Left lung (tissue), 10 donors: ENCODE results near the gene RAB1B. TPM values are rescaled to one million over a fixed set of nuclear protein-coding genes. Genes with fewer than 3 reads are reported as not detected.

Experiments used
- ATAC-seq: fragments of 200-7000 bp; cut with Tn5 transposase; one replicate; pipeline ENCODE4 v1.9.1; 2020; ENCODE audit warnings: moderate library complexity
- DNase-seq, 4 donors: peaks; one replicate each; pipeline ENCODE4 v3.0.0-alpha.2; 2013 to 2020
- H3K27ac ChIP-seq, 2 donors: fragments of 200-600 bp; sonication (generic) in 1 of 2; one replicate each; pipeline versions ENCODE4 v1.5.0 to v1.8.0; 2020 to 2021
- H3K27me3 ChIP-seq, 2 donors: fragments of 200-600 bp; sonication (generic) in 1 of 2; one replicate each; pipeline versions ENCODE4 v1.5.0 to v1.8.0; 2020 to 2021
- H3K36me3 ChIP-seq, 2 donors: fragments of 200-600 bp; sonication (generic) in 1 of 2; one replicate each; pipeline versions ENCODE4 v1.5.0 to v1.8.0; 2020 to 2021
- H3K4me1 ChIP-seq, 2 donors: fragments of 200-600 bp; one replicate each; pipeline ENCODE4 v1.8.0; 2021
- H3K4me3 ChIP-seq, 2 donors: fragments of 200-600 bp; sonication (generic) in 1 of 2; one replicate each; pipeline versions ENCODE4 v1.5.0 to v1.8.0; 2020 to 2021; ENCODE audit warnings: mild to moderate bottlenecking in 1 of 2
- H3K9me3 ChIP-seq, 2 donors: fragments of 200-600 bp; sonication (generic) in 1 of 2; one replicate each; pipeline versions ENCODE4 v1.5.0 to v1.8.0; 2020 to 2021
- intact Hi-C, 2 donors: fragments of 100-400 bp; cut with DNase I; formaldehyde crosslinking; loops; one replicate each; pipeline versions ENCODE4 v1.11.2 to v1.14.2; 2022
- polyA plus RNA-seq, 6 donors: library from polyadenylated mRNA; unstranded; fragments of 120-200 nt; gene quantifications; one replicate each; pipeline ENCODE4 v1.2.1, GENCODE V29; 2013; ENCODE audit not compliant: insufficient read length in 6 of 6
- total RNA-seq, 2 donors: library from RNA; stranded (reverse); fragmentation: NEBNext Ultra II Directional; extraction: Animal tissue kit (Norgen Biotek cat#: 25700); gene quantifications; one replicate each; pipeline ENCODE4 v1.2.1, GENCODE V29; 2021
- TF ChIP-seq, protein P1 (sequence below), 2 donors: fragments of 200-600 bp; sonication (generic) in 1 of 2; IDR thresholded peaks; one replicate each; pipeline versions ENCODE4 v1.5.0 to v1.8.0; 2021; ENCODE audit warnings: antibody characterized with exemption in 2 of 2
- donor health status: DM: no; HTN: yes; CAD: no.
- donor health status: DM: no; HTN: no; CAD: no.

The RAB1B gene
- total and polyA plus RNA-seq, 8 donors: 114 to 154 (median 132) TPM

DNA sequence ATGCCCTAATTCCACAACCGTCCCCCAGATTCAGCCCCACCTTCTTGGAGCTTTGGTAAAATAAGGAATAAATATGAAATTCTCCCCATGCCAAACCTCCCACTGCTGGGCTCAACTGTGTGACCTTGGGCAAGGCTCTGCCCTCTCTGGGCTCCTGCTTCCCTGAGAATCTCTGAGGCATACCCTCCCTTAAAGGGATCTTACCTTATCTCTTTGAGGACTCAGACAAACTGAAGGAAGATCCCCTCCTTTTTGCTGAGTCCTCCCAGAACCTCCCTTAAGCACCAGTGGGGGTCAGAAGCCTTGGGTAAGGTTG, 45.7 kb downstream of the RAB1B start:
- TF ChIP-seq, protein P1, sequence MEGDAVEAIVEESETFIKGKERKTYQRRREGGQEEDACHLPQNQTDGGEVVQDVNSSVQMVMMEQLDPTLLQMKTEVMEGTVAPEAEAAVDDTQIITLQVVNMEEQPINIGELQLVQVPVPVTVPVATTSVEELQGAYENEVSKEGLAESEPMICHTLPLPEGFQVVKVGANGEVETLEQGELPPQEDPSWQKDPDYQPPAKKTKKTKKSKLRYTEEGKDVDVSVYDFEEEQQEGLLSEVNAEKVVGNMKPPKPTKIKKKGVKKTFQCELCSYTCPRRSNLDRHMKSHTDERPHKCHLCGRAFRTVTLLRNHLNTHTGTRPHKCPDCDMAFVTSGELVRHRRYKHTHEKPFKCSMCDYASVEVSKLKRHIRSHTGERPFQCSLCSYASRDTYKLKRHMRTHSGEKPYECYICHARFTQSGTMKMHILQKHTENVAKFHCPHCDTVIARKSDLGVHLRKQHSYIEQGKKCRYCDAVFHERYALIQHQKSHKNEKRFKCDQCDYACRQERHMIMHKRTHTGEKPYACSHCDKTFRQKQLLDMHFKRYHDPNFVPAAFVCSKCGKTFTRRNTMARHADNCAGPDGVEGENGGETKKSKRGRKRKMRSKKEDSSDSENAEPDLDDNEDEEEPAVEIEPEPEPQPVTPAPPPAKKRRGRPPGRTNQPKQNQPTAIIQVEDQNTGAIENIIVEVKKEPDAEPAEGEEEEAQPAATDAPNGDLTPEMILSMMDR (IDR thresholded peaks at IDR 0.05): no peak
- peak overlapping the region in 1 of 2 donors; percentile 86 for H3K27ac ChIP-seq
- no peak for ATAC-seq

DNA sequence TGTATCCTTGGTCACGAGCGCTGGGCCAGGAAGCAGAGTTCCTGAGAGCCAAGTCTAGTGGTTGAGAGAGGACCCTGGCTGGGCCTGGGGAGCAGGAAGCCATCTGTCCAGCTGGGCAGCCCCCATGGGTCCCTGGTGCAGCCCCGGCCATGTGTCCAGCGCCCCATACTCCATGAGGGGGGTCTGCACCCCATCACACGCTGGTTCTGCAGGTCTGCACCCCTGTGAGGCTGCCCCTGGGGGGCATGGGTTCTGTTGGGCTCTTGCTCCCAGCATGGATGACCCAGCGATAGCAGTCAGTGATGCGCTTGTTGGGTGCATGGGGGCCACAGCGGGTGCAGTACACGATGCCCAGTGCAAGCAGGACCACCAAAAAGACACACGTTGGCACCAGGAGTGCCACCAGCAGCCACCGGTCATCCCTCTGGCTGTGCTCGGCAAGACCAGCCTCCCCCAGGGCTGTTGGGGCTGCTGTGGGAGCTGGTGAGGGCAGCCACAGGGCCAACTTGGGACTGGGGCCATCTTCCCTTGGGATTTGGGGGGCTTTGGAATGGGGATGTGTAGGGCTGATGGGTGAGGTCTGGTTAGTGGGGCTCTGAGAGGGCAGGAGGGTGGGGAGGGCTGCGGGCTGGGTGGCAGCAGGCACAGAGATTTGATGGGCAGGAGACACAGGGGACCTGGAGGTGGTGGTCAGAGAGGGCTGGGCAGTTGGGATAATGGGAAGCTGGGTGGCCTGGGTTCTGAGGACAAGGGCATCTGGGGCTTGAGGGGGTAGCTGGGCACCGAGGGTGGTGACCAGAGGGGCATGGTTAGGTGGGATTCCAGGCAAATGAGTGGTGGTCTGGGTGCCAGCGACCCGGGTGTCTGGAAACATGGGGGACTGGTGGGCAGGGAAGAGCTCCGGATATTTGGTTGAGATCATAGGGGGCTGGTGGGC, 46.4 kb downstream of the RAB1B start:
- DNase-seq: peak in 1 of 4 donors; percentile 63
- Histone ChIP-seq H3K4me1 (peaks cover 14 to 53% of the 10 kb centered on the region in 2 donors), H3K9me3 (no peaks in the 10 kb centered on the region), H3K27ac (peak overlapping the region in 1 of 2 donors; percentile 86), H3K36me3 (no peaks in the 10 kb centered on the region), H3K4me3 (peak overlapping the region; percentile 44 to 62), H3K27me3 (peaks cover 0 to 21% of the 10 kb centered on the region in 2 donors)
- TF ChIP-seq, protein P1 (IDR thresholded peaks at IDR 0.05): no peak
- intact Hi-C loops: loop anchor here in 1 of 2 donors (10.0 kb wide), 1 partner anchor 70 kb away; no protein-coding TSS in a partner anchor
- no peak for ATAC-seq

More for the DNA sequence above, 45.7 kb downstream of the RAB1B start:
- H3K27me3 ChIP-seq: peaks cover 0 to 21% of the 10 kb centered on the region in 2 donors
- H3K4me1 ChIP-seq: peaks cover 14 to 52% of the 10 kb centered on the region in 2 donors
- DNase-seq: no peak
- intact Hi-C loops: loop anchor here in 1 of 2 donors (10.0 kb wide), 1 partner anchor 71 kb away; no protein-coding TSS in a partner anchor
- no peaks in the 10 kb centered on the region for H3K36me3 ChIP-seq
- H3K9me3 ChIP-seq: no peaks in the 10 kb centered on the region
- peak overlapping the region; percentile 44 to 62 for H3K4me3 ChIP-seq

DNA sequence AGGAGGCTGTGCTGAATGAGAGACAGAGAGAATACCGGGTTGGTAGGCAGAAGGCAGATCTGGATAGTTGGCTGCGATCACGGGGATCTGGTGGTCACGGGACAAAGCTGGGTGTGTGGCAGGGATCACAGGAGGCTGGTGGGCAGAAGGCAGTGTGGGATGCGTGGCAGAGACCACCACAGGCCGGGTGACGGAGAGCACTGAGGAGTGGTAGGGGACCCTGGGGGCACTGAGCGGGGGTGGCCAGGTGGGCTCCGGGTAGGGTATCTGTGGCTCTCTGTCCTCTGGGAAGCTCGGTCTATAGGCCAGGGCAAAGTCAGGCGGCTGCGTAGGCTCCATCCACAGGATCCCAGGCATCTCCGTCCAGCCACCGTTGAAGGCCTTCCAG, 47.1 kb downstream of the RAB1B start:
- Histone ChIP-seq H3K9me3 (no peaks in the 10 kb centered on the region), H3K36me3 (no peaks in the 10 kb centered on the region), H3K27me3 (peaks cover 0 to 21% of the 10 kb centered on the region in 2 donors), H3K4me3 (peak overlapping the region; percentile 44 to 62), H3K27ac (peak overlapping the region in 1 of 2 donors; percentile 44), H3K4me1 (peaks cover 14 to 53% of the 10 kb centered on the region in 2 donors)
- no peak for ATAC-seq
- peak in 1 of 4 donors; percentile 42 for DNase-seq
- intact Hi-C loops: loop anchor here in 1 of 2 donors (10.0 kb wide), 1 partner anchor 69 kb away; no protein-coding TSS in a partner anchor
- TF ChIP-seq, protein P1 (IDR thresholded peaks at IDR 0.05): no peak

DNA sequence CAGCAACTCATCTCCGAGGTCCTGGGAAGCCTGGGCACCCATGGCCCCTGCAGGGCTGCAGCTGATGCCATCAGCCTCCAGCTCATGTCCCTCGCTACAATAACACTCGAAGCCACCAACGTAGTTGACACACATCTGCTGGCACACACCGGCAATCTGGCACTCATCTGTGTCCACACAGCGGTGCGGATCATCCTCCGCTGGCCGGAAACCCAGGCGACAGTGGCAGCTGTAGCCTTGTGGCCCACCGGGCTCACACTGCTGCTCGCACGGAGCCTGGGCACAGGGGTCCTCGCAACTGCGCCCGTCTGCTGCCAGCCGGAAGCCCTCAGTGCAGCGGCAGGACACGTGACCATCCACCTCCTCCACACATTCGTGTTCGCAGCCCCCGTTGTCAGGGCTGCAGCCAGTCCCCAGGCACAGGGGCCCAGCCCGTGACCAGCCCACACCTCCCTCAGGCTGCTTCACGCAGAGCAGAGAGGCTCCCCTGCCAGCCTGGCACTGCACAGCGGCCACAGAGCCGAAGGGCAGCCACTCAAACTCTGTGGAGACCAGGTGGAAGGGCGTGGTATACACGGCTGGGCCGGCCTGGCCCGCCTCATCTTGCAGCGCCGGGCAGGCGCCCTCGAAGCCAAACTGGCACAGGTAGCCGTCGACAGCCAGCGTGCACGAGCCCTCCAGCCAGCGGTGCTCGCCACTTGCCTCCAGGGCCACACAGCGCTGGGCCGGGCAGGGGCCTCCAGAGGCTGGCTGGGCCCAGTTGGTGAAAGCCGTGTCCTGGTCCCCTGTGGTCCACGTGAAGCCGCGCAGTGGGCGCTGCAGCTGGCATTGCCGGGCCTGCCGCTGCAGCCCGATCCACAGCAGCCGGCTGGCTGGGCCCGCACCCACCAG, 47.7 kb downstream of the RAB1B start:
- DNase-seq (peak in 1 of 4 donors; percentile 78), ATAC-seq (no peak)
- Histone ChIP-seq H3K36me3 (no peaks in the 10 kb centered on the region), H3K4me3 (peak overlapping the region; percentile 44 to 62), H3K27ac (peak overlapping the region; percentile 41 to 44), H3K4me1 (peaks cover 14 to 53% of the 10 kb centered on the region in 2 donors), H3K27me3 (peaks cover 0 to 21% of the 10 kb centered on the region in 2 donors), H3K9me3 (no peaks in the 10 kb centered on the region)
- TF ChIP-seq, protein P1 (IDR thresholded peaks at IDR 0.05): no peak
- intact Hi-C loops: loop anchor here in 1 of 2 donors (10.0 kb wide), 1 partner anchor 69 kb away; no protein-coding TSS in a partner anchor
